Kidney glomerular epithelial cell (primary cell): Measurements from ENCODE around the gene TRPC4AP.
"Not testable (repeated sequence)": the region's sequence is repeated elsewhere in the genome, so short reads cannot be mapped to it uniquely, and the experiment has no call there.

Experiments used
- DNase-seq: peaks from one replicate; lab custom pipeline; 2025; lab: John Stamatoyannopoulos, UW

TRPC4AP gene

DNA sequence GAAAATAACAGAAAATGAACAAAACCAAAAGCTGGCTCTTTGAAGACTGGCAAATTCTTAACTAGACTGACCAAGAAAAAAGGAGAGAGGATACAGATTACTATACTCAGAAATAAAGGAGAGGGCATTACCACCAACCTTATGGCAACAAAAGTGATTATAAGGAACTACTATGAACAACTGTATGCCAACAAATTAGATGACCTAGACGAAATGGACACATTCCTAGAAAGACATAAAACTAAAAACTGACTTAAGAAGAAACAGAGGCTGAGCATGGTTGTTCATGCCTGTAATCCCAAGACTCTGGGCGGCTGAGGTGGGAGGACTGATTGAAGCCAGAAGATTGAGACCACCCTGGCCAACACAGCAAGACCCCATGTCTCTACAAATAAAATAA lies 33.5 kb downstream of the TRPC4AP start:
- DNase-seq = no peak

DNA sequence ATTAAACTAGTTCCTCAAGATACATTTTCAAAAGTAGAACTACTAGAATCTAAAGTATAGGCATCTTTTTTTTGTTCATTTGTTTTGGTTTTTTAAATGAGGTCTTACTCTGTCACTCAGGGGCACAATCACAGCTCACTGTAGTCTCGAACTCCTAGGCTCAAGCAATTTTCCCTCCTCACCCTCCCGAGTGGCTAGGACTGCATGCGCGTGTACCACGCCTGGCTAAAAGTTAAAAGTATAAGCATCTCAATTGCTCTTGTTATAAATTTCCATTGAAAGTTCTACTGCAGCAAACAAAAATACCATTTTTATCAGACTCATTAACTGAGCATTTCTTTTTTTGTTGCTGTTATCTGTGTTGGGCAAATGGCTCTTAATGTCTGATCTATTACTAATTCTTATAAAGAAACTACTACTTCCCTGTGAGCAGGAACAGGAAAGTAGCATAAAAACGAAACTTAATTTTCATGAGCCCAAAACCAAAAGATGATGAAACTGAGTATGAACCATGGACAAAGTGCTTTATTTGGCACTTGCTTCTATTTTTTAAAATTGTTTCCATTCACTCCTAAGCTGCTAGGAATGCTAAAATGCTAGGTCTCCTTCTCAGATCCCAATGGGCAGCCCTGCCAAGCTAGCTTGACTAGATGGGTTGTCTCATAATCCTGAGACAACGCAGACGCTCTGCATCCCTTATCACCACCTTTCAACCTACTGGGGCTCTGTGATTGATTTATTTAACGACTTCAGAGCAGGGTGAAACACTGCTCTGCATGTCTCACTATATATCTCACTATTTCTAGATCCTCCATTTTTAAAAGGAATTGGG lies 36.9 kb downstream of the TRPC4AP start:
- DNase-seq = no peak

DNA sequence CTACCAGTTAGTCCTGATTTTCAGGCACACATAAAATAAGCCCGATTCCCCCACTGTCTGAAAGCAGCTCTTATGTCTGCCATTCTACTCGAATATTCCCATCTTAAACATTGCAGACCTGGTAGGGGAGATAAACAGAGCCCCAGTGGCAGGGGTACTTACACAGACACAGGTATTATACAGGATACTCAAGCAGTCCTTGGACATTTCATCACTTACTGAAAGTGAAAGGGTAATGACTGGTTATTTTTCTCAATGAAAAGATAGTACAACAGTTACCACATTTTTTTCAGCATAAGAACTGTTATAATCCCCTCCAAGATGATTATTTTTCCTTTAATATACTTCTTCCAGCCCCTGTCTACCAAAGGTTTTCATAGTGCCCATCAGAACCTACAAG lies 37.8 kb downstream of the TRPC4AP start:
- no peak for DNase-seq

DNA sequence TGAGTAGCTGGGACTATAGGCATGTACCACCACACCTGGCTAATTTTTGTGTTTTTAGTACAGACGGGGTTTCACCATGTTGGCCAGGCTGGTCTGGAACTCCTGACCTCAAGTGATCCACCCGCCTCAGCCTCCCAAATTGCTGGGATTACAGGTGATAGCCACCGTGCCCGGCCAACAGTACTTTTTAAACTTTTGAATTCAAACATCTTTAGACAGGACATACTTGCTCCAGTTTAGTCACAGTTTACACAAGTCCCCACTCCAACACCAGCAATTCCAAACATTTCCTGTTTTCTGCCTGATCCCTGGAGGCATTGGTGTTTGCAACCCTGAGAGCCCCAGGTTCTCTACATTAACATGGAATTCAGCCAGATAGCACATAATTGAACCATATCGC lies 40.0 kb downstream of the TRPC4AP start:
- not testable (repeated sequence) for DNase-seq

DNA sequence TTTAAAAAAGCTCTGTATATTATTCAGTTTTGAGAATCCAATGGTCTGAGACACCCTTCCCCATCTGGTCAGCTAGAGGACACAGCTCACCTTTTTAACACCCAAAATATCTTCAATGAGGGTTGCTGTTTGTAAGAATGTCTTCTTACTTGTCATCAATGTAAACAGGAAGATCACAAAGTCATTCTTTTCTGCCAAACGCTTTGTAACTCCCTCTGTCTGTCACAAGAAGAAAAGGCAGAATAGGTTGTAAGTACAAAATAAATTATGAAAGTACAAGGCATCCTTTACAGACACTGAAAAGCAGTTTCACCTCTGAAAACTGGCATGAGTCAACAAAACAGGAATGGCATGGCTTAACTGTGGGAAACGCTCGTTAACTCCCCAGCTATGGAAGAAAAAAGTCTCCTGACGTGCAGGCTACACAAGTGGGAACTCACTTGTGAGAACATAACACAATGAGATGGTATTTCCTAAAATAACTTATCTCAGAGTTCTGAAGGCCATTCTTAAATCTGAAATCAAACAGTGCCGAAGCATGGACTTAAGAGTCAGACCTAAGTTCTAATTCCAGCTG lies 42.7 kb downstream of the TRPC4AP start:
- DNase-seq = no peak

DNA sequence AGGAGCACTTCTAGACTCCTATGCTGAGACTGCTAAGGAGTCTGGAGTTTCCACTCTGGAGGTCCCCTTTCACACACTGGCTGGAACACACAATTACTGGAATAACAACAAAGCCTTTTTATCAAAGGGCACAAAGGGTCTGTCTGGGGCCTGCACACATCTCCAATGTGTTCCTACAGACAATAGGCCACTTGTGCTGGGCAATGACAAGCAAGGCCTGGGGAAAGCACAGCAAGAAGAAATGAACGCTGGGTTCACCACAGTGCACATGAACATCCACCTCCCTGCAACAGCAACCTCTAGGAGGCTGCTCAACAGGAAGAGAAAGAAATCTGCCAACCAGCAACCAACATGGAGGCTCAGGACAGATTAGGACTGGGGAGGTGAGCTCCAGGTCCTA lies 43.9 kb downstream of the TRPC4AP start:
- no peak for DNase-seq

DNA sequence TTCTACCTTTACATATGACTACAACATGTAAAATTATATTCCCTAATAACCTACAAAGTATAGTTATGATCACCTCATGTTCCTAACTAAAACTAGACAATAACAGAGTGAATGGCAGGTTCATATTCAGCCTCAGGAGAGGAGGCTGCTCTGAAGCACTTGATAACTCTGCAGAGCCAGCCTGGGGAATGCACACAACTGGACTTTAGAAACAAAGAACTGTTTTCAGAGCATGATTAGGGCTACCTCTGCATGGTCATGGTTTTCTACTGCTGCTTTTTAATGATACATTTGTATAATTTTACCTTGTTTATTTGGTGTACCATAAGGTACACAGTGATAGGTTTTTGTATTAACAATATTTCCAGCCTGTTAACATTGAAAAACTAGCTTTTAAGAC lies 50.3 kb downstream of the TRPC4AP start:
- DNase-seq = no peak

DNA sequence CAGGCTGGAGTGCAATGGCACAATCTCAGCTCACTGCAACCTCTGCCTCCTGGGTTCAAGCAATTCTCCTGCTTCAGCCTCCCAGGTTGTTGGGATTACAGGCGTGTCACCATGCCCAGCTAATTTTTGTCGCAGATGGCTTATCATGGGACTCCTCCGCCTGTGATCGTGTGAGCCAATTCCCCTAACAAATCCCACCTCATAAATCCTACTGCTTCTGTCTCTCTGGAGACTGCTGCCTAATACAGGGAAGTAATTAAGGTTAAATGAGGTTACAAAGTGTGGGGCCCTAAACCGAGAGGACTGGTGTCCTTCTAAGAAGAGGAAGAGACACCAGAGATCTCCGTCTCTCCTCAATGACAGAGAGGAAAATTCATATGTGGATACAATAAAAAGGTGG lies 52.0 kb downstream of the TRPC4AP start:
- no peak for DNase-seq

DNA sequence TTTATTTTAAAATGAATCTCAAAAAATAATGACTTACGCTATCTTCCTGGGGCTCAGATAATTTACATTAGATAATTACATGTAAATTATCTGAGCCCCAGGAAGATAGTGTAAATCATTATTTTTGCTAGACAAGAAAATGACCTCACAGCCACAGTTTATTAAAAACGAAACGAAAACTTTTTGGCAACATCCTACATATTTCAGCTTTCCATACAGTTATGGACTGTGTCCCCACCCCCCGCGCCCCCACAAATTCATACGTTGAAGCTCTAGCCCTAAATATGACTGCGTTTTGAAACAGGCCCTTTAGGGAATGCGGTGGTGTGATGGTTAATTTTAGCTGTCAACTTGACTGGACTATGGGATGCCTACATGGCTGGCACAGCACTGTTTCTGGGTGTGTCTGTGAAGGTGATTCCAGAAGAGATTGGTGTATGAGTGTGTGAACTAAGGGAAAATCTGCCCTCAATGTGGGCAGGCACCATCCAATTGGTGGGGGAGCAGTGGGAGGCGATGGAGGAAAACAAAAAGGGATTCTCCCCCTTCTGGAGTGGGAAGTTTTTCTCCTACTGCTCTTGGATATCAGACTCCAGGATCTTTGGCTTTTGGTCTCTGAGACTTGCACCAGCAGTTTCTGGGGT lies 52.6 kb downstream of the TRPC4AP start:
- no peak for DNase-seq

DNA sequence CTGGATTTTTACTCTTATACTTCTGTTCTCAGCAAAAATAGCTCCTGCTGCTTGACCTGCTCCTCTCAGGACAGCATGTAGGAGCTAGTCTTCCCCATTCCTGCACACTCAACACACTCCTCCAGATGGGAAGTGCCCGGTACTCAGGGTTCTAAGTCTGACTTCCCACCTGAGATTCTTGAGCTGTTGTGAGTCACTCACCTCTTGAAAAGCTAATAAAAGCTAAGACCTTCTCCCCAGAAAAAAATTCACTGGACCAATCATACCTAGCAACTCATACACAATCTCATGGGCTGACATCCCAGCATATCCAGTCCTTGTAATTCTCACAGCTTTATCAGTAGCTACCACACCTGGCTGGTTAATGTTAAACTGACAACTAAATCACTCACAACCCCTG lies 53.5 kb downstream of the TRPC4AP start:
- peak; percentile 29 for DNase-seq

DNA sequence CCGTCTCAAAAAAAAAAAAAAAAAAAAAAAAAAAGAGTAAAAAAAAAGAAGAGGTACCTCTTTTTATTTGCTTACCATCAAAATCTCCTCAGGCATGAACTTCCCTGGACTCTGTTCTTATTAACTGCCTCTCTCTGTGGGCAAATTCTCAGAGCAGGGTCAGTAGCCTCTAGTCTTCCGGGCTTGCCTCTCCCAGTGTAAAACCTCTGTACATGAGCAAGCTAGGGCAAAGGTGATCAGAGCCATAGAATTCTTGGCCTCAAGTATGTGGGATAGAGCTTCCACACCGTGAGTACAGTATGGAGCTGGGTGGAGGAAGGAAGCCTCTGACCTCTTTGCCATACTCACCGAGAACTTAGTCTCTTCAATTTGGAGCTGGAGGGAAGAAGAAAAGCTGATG lies 58.5 kb downstream of the TRPC4AP start:
- no peak for DNase-seq

DNA sequence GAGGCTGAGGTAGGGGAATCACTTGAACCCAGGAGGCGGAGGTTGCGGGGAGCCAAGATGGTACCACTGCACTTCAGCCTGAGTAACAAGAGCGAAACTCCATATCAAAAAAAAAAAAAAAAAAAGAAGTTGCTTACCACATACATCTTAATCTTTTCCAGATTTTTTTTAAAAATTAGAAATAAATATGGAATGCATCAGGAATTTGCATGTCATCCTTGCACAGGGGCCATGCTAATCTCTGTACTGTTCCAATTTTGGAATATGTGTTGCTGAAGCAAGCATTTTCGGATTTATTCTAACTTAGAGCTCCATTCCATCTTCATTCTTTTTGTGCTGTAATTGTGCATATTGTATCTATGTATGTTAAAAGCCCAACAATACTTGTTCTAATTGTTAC lies 62.5 kb downstream of the TRPC4AP start:
- DNase-seq = no peak

DNA sequence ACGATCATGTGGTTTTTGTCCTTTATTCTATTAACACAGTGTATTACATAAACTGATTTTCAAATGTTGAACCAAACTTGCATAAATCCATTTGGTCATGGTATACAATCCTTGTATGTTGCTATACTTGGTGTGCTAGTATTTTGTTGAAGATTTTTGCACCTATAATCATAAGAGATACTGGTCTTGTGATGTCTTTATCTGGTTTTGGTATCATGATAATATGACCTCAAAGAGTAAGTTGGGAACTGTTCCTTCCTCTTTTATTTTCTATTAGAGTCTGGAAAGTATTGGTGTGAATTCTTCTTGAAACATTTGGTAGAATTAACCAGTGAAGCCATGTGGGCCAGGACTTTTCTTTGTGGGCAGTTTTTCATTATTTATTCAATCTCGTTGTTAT lies 65.3 kb downstream of the TRPC4AP start:
- no peak for DNase-seq

DNA sequence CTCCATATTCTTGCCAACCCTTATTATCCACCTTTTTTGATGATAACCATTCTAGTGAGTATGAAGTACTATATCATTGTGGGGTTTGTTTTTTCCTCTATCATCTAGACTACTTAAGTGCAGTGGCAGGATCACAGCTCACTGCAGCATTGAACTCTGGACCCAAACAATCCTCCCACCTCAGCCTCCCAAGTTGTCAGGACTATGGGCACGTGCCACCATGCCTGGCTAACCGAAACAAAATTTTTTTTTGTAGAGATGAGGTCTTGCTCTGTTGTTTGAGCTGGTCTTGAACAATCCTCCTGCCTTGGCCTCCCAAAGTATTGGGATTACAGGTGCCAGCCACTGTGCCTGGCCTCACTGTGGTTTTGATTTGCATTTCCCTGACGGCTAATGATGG lies 67.5 kb downstream of the TRPC4AP start:
- no peak for DNase-seq

DNA sequence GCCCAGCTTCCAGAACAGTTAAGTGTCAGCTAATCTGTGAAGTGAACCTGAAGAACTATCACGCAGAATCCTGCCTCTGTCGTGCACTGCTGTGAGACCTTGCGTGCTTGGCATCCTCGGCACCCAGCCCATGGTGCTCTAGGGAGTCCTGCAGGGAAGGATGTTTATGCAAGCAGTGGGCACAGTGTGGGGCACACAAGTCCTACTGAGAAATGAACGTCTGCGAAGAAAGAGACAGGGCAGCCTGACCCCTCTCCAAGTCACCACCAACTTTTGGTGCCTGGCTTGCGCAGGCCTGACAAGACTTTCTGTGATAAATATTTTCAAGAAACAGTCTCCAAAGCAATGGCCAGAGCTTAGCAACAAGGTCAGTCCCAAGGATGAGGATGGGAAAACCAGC lies 69.0 kb downstream of the TRPC4AP start:
- no peak for DNase-seq

DNA sequence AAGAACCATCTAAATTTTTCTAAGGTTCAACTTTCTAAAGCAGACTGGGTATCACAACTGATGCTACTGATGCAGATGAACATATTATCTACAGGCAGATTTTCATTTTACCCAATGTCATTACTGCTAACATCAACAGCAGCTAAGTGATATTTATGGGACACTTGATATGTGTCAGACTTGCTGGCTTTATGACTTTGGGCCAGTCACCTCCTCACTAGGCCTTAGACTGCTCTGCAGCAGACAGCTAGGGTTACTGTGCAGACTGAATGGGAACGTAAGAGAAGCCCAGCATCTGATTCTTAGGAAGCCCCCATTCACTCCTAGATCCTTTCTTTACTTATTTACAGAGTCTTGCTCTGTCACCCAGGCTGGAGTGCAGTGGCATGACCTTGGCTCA lies 70.8 kb downstream of the TRPC4AP start:
- DNase-seq = no peak

DNA sequence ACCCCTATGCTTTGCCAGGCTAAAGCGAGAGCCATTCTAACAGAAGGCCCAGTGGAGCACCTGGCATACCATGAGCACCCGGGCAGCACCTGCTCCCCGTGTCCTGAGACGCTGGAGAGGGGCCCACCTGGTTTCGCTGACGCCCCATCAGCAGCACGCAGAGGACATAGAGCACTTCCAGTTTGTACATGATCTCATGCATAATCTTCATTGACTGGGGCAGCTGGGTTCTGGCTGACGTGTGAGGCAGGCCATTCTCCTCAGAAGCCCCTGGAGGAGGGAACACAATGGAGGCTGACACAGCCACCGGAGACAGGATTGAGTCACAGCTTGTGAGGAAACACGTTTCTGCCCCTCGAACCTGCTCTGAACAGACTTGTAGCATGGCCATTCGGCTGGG lies 71.5 kb downstream of the TRPC4AP start:
- no peak for DNase-seq

DNA sequence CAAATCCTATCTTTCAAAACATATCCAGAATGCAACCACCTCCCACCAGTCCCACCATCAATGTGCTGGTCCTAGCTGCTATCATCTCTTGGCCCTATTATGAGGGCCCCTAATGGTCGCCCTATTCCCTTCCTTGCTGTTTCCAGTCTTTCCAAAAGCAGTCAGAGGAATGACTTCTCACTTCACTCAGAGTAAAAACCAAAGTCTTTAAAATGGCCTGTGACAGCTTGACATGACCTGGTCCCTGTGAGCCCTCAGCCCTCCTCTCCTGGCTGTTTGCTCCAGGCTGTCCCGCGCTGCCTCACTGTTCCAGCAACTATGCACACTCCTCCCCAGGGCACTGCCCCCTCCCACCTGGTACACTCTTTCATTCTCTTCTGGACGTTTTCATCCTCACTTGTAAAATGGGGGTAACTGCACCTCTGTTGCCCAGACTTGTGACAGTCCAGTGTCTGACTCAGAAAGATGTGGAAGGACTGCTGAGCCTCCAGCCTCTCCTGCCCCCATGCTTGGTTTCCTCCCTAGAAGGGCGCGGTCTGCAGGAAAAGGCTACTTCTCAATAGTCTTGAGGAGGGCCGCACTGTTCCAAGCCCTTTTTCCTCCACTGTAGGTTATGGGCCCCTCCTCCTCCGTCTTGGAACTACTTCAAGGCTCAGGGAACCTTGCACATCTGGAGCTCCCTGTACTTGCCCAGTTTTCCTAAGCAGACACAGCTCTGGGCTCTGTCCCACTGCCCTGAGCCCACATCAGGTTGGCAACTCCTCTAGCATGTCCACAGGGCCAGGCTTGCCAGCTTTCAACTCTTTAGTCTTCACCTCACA lies 72.3 kb downstream of the TRPC4AP start:
- no peak for DNase-seq

DNA sequence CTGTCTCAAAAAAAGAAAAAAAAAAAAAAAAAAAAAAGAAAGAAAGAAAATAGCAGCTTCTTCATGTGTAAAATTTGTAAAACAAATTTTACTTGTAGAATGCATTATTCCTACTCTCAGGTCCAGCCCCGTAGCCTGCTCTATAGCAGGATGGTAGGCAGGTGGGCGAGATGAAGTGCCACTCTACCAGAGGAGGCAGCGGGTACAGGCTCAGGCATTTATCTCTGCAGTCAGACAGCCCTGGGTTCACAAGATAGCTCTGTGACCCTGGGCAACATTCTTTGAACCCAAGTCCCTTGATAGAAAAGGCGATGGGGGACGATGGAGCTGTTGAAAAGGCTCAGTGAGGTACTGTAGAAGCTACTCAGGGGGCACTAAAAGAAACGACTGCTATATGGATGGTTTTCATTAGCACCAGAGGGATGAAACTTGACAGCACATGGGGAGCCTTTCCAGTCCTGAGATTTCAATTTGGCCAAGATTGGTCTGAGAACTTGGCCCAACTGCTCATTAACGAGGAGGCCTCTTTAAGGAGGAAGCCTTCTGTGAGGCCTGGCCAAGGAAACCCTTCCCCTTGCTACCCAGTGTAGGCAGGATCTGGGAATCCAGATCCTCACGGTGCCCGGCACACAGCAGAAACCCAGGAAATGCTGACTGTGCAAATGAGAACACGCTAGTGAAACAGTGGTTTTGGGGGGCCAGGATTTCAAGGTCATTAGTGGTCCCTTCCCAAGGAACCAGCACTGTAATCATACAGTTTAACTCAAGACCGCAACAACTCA lies 73.8 kb downstream of the TRPC4AP start:
- no peak for DNase-seq

DNA sequence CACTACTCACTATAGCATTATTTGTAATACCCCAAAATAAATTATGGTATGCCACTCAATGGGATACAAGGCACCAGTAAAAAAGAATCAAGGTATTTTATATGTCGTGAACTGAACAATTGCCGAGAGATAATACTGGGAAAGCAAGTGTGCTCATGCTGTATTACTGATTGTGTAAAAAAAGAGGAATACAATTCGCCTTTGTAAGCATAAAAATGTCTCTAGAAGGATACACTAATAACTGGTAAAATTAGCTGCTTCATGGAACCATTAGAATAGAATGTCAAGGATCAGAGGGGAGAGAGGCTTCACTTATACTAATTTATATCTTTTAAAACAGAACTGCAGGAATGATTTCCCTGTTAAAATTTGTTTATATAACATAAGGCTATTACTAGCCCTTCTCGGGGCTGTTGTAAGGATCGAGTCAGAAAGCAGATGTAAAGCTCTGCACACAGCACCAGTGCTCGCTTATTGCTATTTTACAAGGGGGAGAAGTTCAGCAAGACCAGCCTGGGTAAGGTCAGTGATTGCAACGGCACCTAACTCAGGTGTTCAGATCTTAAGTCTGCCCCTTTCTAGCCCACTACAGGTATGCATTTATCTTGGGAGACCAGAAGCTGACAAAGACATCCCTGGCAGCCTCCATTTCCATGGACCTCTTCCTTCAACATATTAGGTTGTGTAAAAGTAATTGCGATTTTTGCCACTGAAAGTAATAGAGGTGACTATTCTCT lies 75.3 kb downstream of the TRPC4AP start:
- DNase-seq = no peak

DNA sequence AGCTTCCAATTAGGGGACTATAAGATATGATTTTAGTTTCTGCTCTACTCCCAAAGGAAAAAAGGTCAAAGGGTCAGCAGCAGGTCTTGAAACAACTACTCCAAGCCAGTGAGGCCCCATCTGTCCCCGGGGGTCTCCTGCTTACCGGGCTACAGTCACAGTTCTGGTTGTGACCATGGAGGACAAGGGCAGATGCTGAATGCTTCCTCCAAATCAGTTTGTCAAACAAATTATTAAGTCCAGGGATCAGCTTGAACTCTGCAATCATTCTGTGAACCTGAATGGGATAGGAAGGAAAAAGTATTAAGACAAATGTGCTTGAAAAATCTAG lies 76.8 kb downstream of the TRPC4AP start:
- no peak for DNase-seq
